Retinal pigment epithelial cell (primary cell): ENCODE measurements around the gene ZNF281.

ENCODE experiments used
- DNase-seq: peaks from one replicate; pipeline ENCODE4 v3.0.0-alpha.2; 2010; ENCODE audit warnings: low read depth
- H3K4me3 ChIP-seq: 2 replicates; pipeline ENCODE4 v1.5.1; 2011; ENCODE audit warnings: mild to moderate bottlenecking, low read length, control low read depth, moderate library complexity
- TF ChIP-seq, protein P1 (sequence below): conservative IDR thresholded peaks from 2 replicates; pipeline ENCODE4 v1.5.1; 2011; ENCODE audit warnings: low read depth, low read length, control low read depth, inconsistent platforms

ZNF281 gene

DNA sequence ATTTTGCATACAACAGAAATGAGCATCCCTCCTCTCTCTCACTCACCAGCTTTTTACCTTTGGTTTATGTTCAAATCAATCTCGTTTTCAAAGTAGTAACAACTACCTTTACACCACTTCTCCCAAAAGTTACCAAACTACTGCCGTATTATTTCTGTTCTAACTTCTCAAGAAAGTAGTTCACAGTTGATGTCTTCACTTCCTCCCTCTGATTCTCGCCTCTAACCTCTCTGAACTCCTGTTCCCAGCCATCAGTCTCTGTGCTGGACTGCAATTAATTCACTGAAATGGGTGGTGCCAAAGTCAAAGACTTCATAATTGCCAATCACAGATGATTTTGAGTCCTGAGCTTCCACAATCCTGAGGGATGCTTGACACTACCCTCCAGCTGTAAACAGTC lies 54.0 kb downstream of the ZNF281 start:
- DNase-seq, result no peak
- TF ChIP-seq, protein P1, sequence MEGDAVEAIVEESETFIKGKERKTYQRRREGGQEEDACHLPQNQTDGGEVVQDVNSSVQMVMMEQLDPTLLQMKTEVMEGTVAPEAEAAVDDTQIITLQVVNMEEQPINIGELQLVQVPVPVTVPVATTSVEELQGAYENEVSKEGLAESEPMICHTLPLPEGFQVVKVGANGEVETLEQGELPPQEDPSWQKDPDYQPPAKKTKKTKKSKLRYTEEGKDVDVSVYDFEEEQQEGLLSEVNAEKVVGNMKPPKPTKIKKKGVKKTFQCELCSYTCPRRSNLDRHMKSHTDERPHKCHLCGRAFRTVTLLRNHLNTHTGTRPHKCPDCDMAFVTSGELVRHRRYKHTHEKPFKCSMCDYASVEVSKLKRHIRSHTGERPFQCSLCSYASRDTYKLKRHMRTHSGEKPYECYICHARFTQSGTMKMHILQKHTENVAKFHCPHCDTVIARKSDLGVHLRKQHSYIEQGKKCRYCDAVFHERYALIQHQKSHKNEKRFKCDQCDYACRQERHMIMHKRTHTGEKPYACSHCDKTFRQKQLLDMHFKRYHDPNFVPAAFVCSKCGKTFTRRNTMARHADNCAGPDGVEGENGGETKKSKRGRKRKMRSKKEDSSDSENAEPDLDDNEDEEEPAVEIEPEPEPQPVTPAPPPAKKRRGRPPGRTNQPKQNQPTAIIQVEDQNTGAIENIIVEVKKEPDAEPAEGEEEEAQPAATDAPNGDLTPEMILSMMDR, result no peak
- H3K4me3 ChIP-seq, result no peak overlapping the region
